D721Med (cell line): ENCODE results near the gene SNX8.

Experiments used
- DNase-seq: peaks from one replicate; pipeline ENCODE4 v3.0.0; 2011; ENCODE audit warnings: low spot score; ENCODE audit not compliant: insufficient read length
- FAIRE-seq: peaks from 2 replicates; lab custom pipeline; 2011; peaks lifted over from hg19 to GRCh38; lab: Jason Lieb, UNC
- CTCF ChIP-seq: IDR thresholded peaks from 2 replicates; pipeline ENCODE4 v1.5.1; 2012; ENCODE audit warnings: mild to moderate bottlenecking, control low read depth; ENCODE audit not compliant: insufficient read depth; ENCODE audit errors: missing control alignments

Gene SNX8

GRCh38 chr7:2299131-2299829 is 15.0 kb downstream of the SNX8 start:
- TF ChIP-seq CTCF, result no peak
- no peak for FAIRE-seq
- no peak for DNase-seq

GRCh38 chr7:2296832-2297231 is 17.4 kb downstream of the SNX8 start:
- FAIRE-seq (no peak), DNase-seq (no peak)
- TF ChIP-seq CTCF, result no peak

- DNase-seq, result no peak
- TF ChIP-seq CTCF, result no peak
- no peak for FAIRE-seq
Measured at GRCh38 chr7:2295936-2296620, 18.2 kb downstream of the SNX8 start.

- FAIRE-seq, result no peak
- TF ChIP-seq CTCF, result no peak
- DNase-seq, result no peak
Measured at GRCh38 chr7:2290877-2291276, 23.4 kb downstream of the SNX8 start.

- DNase-seq, result no peak
- no peak for TF ChIP-seq CTCF
- FAIRE-seq, result no peak
Measured at GRCh38 chr7:2289621-2290020, 24.6 kb downstream of the SNX8 start.

- FAIRE-seq (no peak), DNase-seq (no peak)
- no peak for TF ChIP-seq CTCF
Measured at GRCh38 chr7:2289111-2289586, 25.1 kb downstream of the SNX8 start.

- DNase-seq (no peak), FAIRE-seq (no peak)
- no peak for TF ChIP-seq CTCF
Measured at GRCh38 chr7:2288503-2288902, 25.7 kb downstream of the SNX8 start.
